Left cardiac atrium (tissue), 2 donors: ENCODE data around the gene FGF18. TPM values are rescaled to one million over a fixed set of nuclear protein-coding genes. Genes with fewer than 3 reads are reported as not detected.

Experiments used
- microRNA-seq, 2 donors: library from miRNA; unstranded; fragments of <30 nt; microRNA quantifications; one replicate each; pipeline ENCODE4 v1.2.0, GENCODE V29; 2020
- total RNA-seq, 2 donors: library from RNA; stranded (reverse); fragmentation: NEBNext Ultra II Directional; extraction: Animal tissue kit (Norgen Biotek cat#: 25700); gene quantifications; one replicate each; pipeline ENCODE4 v1.2.1, GENCODE V29; 2021
- donor health status: DM: no; HTN: yes; CAD: no; lungs with severe emphysema.
- donor health status: DM: yes; HTN: yes; CAD: no.

The FGF18 gene
- total RNA-seq, 2 donors from 2014 or later = 2.1 to 2.8 TPM

Small RNAs within 50 kb of the gene (microRNA-seq; reads per million reads assigned to microRNA genes)
- 2.0 to 3.3 reads per million in 2 donors for gene MIR3912

Other genes starting within 250 kb of the FGF18 start
- not detected for gene TLX3, start 110.4 kb upstream of the FGF18 start, total RNA-seq
- 100 to 1,000 TPM; 286 to 408 TPM for gene NPM1, start 31.8 kb upstream of the FGF18 start, total RNA-seq